Measurements from ENCODE around the gene NECTIN4. TPM values are rescaled to one million over a fixed set of nuclear protein-coding genes. Genes with fewer than 3 reads are reported as not detected.
"Not testable (repeated sequence)": the region's sequence is repeated elsewhere in the genome, so short reads cannot be mapped to it uniquely, and the experiment has no call there.

The NECTIN4 gene
- total RNA-seq, 2 donors from 2014 or later = 0.08 TPM; not detected in 1

DNA sequence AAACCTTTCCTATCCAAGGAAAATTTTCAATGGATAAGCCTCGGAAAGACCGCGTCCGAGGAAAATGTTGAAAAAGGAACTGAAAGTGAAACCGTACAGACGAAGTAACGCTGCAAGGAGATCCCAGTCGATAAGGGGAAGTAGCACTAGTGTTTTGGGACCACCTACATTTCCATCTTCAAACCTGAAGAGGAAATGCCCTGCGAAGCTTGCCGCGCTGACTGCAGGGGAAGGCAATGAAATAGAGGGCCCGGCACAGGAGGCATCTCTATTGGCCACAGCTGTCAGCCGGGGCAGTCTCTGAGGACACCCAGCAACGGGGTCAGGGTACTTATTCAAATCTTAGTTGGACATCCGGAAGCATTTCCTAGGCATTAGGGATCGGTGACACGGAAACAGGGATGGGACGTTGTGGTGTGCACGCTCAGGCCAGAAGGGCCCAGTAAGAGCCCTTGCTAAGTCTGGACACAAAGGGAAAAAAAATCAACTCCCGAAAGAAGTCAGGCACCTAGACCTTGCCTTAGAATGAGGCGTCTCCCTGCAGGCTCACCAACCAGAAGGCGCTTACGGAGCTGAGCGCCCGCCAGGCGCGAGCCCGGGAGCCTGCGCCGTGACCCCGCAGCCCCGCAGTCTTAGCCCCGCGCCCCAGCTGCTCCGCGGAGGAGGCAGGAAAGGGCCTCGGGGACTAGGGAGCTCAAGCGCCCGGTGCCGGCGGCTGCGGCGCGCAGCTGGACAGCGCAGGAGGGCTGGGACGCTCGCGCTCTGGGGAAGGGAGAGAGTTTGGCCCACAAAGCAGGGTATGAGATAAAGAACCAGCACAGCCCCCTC, 44.2 kb downstream of the NECTIN4 start:
- ATAC-seq (peak; percentile 76 to 79), DNase-seq (peak; percentile 69)
- intact Hi-C loops (cut with DNase I) = loop anchor here in 1 of 2 donors (10.0 kb wide), 2 partner anchors 50 to 90 kb away; partner anchors contain the start of gene DEDD

DNA sequence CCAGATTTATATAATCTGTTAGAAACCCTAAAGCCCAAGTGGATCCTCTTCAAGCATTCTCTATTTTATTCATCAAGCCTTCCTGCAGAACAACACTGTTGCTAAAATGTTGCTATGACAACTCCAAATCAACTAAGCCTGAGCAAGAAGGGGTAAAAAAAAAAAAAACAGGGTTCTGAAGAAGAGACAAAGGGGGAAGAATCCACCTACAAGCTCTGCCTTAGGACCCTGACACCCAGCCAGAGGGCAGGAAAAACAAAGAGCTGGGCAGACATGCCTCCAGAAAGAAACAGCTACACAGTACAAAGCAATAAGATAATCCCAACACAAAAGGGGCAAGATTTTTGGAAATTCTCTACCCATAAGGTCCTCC, 44.8 kb downstream of the NECTIN4 start:
- intact Hi-C loops (cut with DNase I) = loop anchor here in 1 of 2 donors (10.0 kb wide), 2 partner anchors 50 to 90 kb away; partner anchors contain the start of gene DEDD
- ATAC-seq (no peak), DNase-seq (no peak)

DNA sequence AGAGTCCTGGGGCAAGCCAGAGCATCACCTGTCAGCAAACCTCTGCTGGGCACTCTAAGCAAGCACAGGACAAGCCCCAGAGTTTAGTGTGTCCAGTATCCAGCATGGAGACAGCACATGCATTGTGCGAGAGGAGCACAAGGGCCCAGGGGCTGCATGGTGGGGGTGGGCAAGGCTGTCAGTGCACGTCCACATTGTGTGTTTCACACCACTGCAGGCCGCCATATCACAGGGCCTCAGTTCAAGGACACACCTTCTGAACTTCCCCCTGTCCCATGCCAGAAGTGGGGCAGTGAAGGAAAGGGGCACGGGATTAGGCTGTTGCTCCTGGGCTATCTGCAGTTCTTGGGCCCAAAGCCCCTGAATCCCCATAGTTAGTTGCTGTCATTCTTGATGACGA, 49.8 kb downstream of the NECTIN4 start:
- no peak for DNase-seq
- no peak for ATAC-seq
- intact Hi-C loops (cut with DNase I) = no loop called here

DNA sequence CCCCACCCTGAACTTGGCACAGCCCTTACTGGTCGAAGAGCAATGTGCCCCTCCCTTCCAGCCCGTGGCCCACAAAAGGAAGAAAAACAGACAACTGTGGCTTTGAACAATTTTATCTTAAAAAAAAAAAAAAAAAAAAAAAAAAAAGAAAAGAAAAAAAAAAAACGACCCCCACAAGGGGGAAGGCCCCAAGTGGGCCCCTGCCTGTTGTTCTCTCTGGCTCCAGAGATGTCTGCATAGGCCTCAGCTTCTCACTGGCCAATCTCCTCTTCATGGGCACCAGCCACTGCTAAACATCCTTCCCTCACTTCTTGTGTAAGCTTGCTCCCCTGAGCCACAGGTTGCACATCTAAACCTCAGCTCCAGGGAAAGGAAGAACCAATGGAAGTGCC, 50.2 kb downstream of the NECTIN4 start:
- intact Hi-C loops (cut with DNase I) = no loop called here
- DNase-seq = no peak
- ATAC-seq = no peak

DNA sequence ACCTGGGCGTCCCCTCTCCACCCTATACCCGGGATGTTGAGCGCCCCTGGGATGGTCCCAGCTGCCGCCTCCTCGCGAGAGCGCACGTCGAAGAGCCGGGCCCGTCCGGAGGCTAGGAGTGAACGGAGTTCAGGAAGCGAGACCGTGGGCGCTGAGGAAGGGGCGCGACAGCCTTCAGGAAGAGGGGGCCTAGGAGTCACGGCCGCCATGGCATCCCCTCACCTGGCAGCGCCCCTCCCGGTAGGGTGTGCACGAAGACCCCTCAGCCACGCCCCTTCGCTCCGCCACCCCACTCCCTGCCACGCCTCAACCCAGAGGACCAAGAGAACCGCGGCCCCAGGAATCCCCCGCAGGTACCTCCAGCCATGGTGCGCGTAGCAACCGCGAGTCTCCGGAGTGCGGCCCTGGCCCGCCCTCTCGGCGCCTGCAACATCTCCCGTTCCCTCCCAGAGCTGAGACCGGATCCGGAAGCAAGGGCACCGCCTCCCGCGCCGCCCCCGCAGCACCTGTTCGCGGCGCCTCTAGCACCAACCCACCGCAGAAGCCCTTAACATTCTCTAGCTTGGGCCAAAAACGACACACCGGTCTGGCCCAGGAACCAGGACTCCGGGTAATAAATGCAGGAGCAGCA, 50.7 kb downstream of the NECTIN4 start, which contains the start of gene TSTD1:
TSTD1 (minus strand) TSS at position 442 of the 631 bp plus-strand sequence; CDS start at position 367, 75 bp downstream.
- ATAC-seq = peak; percentile 87 to 91
- DNase-seq = peak; percentile 70
- intact Hi-C loops (cut with DNase I) = no loop called here

DNA sequence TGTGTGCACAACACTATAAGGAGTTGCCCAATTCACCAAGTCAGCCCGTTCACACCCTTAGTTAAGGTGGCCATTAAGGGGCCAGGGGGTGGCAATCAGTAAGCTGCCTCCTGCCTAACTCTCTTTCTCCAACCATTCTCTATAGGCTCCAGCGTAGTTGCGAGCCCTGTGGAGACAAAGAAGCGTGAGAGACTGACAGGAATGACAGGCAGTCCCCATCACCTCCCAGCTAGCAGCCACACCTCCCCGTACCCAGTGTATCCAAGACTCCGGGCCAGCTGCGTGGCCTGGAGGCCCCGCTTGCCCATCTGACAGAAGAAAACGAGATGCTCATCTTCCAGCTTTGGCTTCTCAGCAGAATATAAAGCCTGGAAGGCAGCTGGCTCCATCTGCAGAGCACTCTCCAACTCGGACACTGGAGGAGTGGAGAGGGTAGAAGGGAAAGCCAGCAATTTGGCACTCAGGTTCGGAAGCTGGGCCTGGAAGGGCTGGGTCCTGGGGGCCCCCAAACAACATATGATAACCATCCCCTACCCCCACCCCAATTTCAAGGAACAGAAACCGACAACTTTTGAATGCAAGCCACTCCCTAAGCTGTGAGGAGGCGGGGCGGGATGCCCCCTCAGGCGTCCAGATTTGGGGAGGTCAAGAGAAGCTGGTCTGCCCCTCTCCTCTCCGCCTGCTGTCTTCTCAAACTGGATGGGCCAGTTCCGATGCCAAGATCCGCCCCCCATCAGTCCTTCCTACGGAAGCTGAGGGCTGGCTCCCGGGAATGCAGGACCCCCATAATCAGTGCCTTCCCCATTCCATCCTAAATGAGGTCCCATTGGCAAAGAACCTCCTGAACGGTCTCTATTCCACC, 51.5 kb downstream of the NECTIN4 start:
- intact Hi-C loops (cut with DNase I) = no loop called here
- ATAC-seq = peak; percentile 4 to 13
- DNase-seq = no peak

DNA sequence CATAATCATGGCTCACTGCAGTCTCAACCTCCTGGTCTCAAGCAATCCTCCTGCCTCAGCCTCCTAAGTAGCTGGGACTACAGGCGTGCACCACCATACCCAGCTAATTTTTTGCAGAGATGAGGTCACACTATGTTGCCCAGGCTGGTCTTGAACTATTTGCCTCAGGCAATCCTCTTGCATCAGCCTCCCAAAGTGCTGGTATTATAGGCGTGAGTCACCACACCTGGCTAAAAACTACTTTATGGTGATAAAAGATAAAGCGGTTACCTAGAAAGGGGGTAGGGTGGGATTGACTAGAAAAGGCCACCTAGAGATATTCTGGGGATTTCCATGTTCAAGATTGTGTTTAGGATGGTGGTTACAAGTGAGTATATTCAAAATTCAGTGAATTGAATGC, 55.6 kb downstream of the NECTIN4 start:
- intact Hi-C loops (cut with DNase I) = no loop called here
- ATAC-seq = no peak

DNA sequence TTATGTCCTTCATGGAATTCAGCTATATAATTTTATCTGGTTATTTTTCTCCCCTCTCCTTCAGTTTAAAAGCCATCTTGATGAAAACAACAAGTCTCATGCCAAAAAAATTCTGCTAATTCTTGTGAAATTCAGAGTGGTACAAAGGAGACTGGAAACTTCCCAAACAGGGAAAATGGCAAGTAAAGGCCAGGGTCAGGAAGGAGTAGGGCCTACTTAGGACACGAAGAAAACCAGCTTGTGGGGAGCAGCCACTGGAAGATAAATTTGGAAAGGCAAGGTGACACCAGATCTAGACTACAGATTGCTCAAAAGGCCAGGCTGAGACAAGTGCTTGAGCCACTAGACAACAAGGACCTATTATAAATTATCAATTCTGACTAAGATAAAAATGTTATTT, 56.9 kb downstream of the NECTIN4 start:
- ATAC-seq = peak in 1 of 2 donors; percentile 57
- DNase-seq = no peak
- intact Hi-C loops (cut with DNase I) = no loop called here

More for the DNA sequence above, 55.6 kb downstream of the NECTIN4 start:
- no peak for DNase-seq

DNA sequence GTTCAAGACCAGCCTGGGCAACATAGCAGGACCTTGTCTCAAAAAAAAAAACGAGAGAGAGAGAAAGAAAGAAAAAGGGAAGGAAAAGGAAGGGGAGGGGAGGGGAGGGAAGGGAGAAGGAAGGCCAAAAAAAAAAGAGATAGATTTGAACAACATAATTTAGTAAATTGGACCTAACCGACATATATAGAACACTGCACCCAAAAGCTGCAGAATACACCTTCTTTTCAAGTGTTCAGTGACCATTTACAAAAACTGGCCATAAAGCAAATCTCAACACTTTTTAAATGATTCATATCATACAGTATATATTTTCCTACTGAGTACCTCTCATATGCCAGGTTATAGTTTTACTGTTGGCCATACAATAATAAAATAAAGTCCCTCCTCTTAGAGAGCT, 57.5 kb downstream of the NECTIN4 start:
- no peak for DNase-seq
- intact Hi-C loops (cut with DNase I) = no loop called here
- ATAC-seq = no peak

DNA sequence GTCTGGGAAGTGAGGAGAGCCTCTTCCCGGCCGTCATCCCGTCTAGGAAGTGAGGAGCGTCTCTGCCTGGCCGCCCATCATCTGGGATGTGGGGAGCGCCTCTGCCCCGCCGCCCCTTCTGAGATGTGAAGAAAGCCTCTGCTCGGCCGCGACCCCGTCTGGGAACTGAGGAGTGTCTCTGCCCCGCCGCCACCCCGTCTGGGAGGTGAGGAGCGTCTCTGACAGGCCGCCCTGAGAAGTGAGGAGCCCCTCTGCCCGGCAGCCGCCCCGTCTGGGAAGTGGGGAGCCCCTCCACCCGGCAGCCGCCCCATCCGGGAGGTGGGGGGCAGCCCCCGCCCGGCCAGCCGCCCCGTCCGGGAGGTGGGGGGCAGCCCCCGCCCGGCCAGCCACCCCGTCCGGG, 59.9 kb downstream of the NECTIN4 start:
- intact Hi-C loops (cut with DNase I); ATAC-seq; DNase-seq: not testable (repeated sequence)

DNA sequence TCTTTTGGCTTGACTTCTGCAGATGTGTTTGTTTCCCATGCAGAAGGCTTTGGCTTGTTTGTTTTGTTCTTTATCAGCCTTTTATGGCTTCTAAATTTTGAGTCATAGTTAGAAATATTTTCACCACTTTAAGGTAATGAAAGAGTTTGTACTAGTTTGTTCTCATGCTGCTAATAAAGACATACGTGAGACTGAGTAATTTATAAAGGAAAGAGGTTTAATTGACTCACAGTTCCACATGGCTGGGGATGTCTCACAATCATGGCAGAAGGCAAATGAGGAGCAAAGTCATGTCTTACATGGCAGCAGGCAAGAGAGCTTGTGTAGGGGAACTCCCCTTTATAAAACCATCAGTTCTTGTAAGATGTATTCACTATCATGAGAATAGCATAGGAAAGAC, 62.4 kb downstream of the NECTIN4 start:
- DNase-seq; intact Hi-C loops (cut with DNase I); ATAC-seq: not testable (repeated sequence)

DNA sequence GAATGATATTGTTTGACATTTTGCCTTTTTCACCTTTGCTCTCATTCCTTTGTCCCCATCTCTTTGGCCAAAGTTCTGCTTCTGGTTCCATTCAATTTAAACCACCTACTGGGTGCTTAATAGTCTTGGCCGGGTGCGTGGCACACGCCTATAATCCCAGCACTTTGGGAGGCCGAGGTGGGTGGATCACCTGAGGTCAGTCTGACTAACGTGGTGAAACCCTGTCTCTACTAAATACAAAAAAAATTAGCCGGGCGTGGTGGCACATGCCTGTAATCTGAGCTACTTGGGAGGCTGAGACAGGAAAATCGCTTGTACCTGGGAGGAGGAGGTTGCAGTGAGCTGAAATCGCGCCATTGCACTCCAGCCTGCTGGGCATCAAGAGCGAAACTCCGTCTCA, 66.9 kb downstream of the NECTIN4 start:
- intact Hi-C loops (cut with DNase I); ATAC-seq; DNase-seq: not testable (repeated sequence)

DNA sequence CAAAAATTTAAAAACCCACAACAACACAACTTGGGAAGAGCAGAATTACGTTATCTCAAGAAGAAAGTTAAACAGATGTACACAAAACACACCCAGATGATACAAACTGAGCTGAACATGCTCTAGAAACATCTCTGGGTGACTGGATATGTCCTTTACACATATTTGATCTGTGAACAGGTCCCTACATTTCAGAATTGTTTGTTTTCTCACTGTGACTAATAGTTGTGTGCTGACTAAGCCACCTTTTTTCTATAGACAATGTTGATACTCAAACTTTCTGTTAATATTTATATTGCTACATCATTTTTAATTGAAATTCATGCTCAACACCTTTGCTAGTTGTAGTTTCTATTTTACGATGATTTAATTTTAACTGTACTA, 67.4 kb downstream of the NECTIN4 start:
- no peak for ATAC-seq
- no peak for DNase-seq
- intact Hi-C loops (cut with DNase I) = no loop called here

DNA sequence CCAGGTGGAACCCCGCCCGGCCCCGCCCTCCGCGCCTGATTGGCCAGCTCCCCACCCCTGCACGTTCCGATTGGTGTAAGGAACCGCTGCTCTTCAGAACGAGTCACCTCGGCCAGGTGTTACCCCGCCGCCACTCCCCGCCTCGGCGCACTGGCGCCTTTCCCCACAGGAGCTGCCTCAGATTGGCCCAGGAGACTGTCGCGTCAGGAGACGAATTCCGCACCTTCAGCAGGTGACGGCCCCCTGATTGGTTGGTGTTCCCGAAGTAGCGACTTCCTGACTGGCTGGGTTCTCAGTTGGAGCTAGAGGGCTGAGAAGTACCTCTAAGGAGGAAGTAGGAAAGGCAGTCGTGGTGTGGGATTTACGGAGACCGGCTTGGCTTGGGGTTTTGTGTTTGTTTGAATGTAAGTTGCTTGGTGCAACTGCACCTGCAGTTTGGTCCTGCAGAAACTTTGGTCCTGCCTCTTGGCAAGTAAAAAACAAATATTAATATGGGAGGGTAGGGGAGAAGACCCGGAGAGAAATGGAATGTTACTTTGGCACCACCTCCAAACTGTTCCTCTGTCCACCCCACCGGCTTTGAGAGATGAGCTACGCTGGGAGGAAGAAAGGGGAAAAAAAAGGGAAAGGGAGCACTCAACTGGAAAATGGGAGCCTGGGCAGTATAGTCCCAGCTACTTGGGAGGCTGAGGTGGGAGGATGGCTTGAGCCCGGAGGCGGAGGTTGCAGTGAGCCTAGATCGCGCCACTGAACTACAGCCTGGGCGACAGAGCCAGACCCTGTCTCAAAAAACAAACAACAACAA, 68.0 kb downstream of the NECTIN4 start:
- ATAC-seq (peak; percentile 91 to 95), DNase-seq (peak; percentile 80)
- intact Hi-C loops (cut with DNase I) = no loop called here

Other genes with a start within 250 kb of the NECTIN4 start
- under 1 TPM; 0.50 to 0.80 TPM for gene CD244, start 226.7 kb downstream of the NECTIN4 start, total RNA-seq
- 100 to 1,000 TPM; 143 to 389 TPM for gene ITLN1, start 204.4 kb downstream of the NECTIN4 start, total RNA-seq
- under 1 TPM; 0.21 to 0.97 TPM for gene ITLN2, start 134.7 kb downstream of the NECTIN4 start, total RNA-seq
- gene F11R, start 68.4 kb downstream of the NECTIN4 start, total RNA-seq = 10 to 100 TPM; 16.4 to 18.0 TPM
- 10 to 100 TPM; 21.6 to 23.5 TPM for gene TSTD1, start 50.6 kb downstream of the NECTIN4 start, total RNA-seq
- 10 to 100 TPM; 33.7 to 34.4 TPM for gene USF1, start 43.6 kb downstream of the NECTIN4 start, total RNA-seq
- 10 to 100 TPM in 1 of 2 donors, 1 to 10 TPM in 1; 7.4 to 10.0 TPM for gene ARHGAP30, start 19.7 kb downstream of the NECTIN4 start, total RNA-seq
- gene KLHDC9, start 8.8 kb upstream of the NECTIN4 start, total RNA-seq = 1 to 10 TPM; 3.5 to 5.7 TPM
- gene PFDN2, start 28.5 kb upstream of the NECTIN4 start, total RNA-seq = 10 to 100 TPM; 50.5 to 63.7 TPM
- gene NIT1, start 28.5 kb upstream of the NECTIN4 start, total RNA-seq = 10 to 100 TPM; 21.8 to 27.6 TPM
- 10 to 100 TPM; 26.1 to 30.2 TPM for gene DEDD, start 43.1 kb upstream of the NECTIN4 start, total RNA-seq
- gene UFC1, start 64.4 kb upstream of the NECTIN4 start, total RNA-seq = 10 to 100 TPM; 77.7 to 83.8 TPM
- gene USP21, start 69.9 kb upstream of the NECTIN4 start, total RNA-seq = 10 to 100 TPM; 13.4 to 20.8 TPM
- gene PPOX, start 76.9 kb upstream of the NECTIN4 start, total RNA-seq = 10 to 100 TPM; 12.7 to 16.3 TPM
- gene B4GALT3, start 87.9 kb upstream of the NECTIN4 start, total RNA-seq = 10 to 100 TPM; 19.7 to 25.2 TPM
- 100 to 1,000 TPM in 1 of 2 donors, 10 to 100 TPM in 1; 16.5 to 117 TPM for gene ADAMTS4, start 109.5 kb upstream of the NECTIN4 start, total RNA-seq
- 100 to 1,000 TPM; 169 to 198 TPM for gene NDUFS2, start 112.8 kb upstream of the NECTIN4 start, total RNA-seq
- gene FCER1G, start 125.7 kb upstream of the NECTIN4 start, total RNA-seq = 10 to 100 TPM; 35.9 to 92.7 TPM
- gene APOA2, start 134.1 kb upstream of the NECTIN4 start, total RNA-seq = under 1 TPM in 1 of 2 donors, not detected in 1; 0.76 TPM
- gene TOMM40L, start 136.5 kb upstream of the NECTIN4 start, total RNA-seq = 10 to 100 TPM; 31.2 to 34.8 TPM
- not detected for gene NR1I3, start 148.6 kb upstream of the NECTIN4 start, total RNA-seq
- under 1 TPM; 0.34 to 0.62 TPM for gene PCP4L1, start 169.2 kb upstream of the NECTIN4 start, total RNA-seq
- 1 to 10 TPM; 3.2 to 8.6 TPM for gene MPZ, start 220.4 kb upstream of the NECTIN4 start, total RNA-seq
- gene SDHC, start 224.8 kb upstream of the NECTIN4 start, total RNA-seq = 100 to 1,000 TPM; 241 to 284 TPM